GM18870 (cell line): Measurements from ENCODE around the gene KLHL14.
"Not testable (repeated sequence)": the region's sequence is repeated elsewhere in the genome, so short reads cannot be mapped to it uniquely, and the experiment has no call there.

Source experiments
- ATAC-seq: cut with Tn5 transposase; IDR thresholded peaks from one replicate; pipeline ENCODE4 v1.9.1; 2021; ENCODE audit warnings: moderate library complexity; ENCODE audit not compliant: unreplicated experiment

Gene KLHL14

GRCh38 chr18:32772581-32773381 is at the start of gene KLHL14:
KLHL14 (minus strand) TSS chr18:32773023; CDS start chr18:32770591, 2,432 bp downstream.
- no peak for ATAC-seq

- ATAC-seq: no peak
These were observed 49.4 kb upstream of the KLHL14 start for GRCh38 chr18:32822197-32822596.

GRCh38 chr18:32815881-32816280 is 43.1 kb upstream of the KLHL14 start:
- ATAC-seq: no peak

- ATAC-seq: no peak
These were observed 39.5 kb upstream of the KLHL14 start for GRCh38 chr18:32812342-32812741.

- ATAC-seq: no peak
These were observed 37.5 kb upstream of the KLHL14 start for GRCh38 chr18:32810314-32810713.

- ATAC-seq: no peak
These were observed 32.5 kb upstream of the KLHL14 start for GRCh38 chr18:32805354-32805753.

- ATAC-seq: no peak
These were observed 31.5 kb upstream of the KLHL14 start for GRCh38 chr18:32804134-32804888.

- peak; percentile 94 for ATAC-seq
These were observed 30.7 kb upstream of the KLHL14 start for GRCh38 chr18:32803568-32803967.

GRCh38 chr18:32802591-32803451 is 30.0 kb upstream of the KLHL14 start:
- ATAC-seq: peak; percentile 51

GRCh38 chr18:32801228-32801627 is 28.4 kb upstream of the KLHL14 start:
- no peak for ATAC-seq

GRCh38 chr18:32798209-32798960 is 25.6 kb upstream of the KLHL14 start:
- ATAC-seq: no peak

- ATAC-seq: not testable (repeated sequence)
These were observed 21.8 kb upstream of the KLHL14 start for GRCh38 chr18:32794667-32795066.

GRCh38 chr18:32779010-32779409 is 6.2 kb upstream of the KLHL14 start:
- ATAC-seq: no peak

GRCh38 chr18:32777049-32777448 is 4.2 kb upstream of the KLHL14 start:
- ATAC-seq: no peak

GRCh38 chr18:32776561-32776960 is 3.7 kb upstream of the KLHL14 start:
- no peak for ATAC-seq

GRCh38 chr18:32775628-32776027 is 2.8 kb upstream of the KLHL14 start:
- no peak for ATAC-seq

- no peak for ATAC-seq
These were observed 524 bp upstream of the KLHL14 start for GRCh38 chr18:32773382-32773712.

- no peak for ATAC-seq
These were observed 797 bp downstream of the KLHL14 start for GRCh38 chr18:32771871-32772580.

GRCh38 chr18:32771169-32771751 is 1.6 kb downstream of the KLHL14 start:
- ATAC-seq: no peak
